ENCODE data around the gene PUS1. TPM values are rescaled to one million over a fixed set of nuclear protein-coding genes. Genes with fewer than 3 reads are reported as not detected.

PUS1 gene
- total and polyA plus RNA-seq, 9 of the 15 experiments (the other 6 are each of a cell fraction or from before 2014, with no cell fraction given): 1.9 to 90.8 (median 30.0) TPM

- TF ChIP-seq FIP1L1 (IDR thresholded peaks at IDR 0.05; ENCODE audit: low read depth, low read length, poor library complexity, severe bottlenecking): no peak
- TF ChIP-seq CC2D1A (IDR thresholded peaks at IDR 0.05): no peak
- no peak for TF ChIP-seq ZNF121 (CRISPR knock-in tag; conservative IDR thresholded peaks at IDR 0.05)
- no peak for TF ChIP-seq SREBF2 (CRISPR knock-in tag; IDR thresholded peaks at IDR 0.05)
- no peak for TF ChIP-seq ZNF239 (CRISPR knock-in tag; IDR thresholded peaks at IDR 0.05)
- no peak for TF ChIP-seq TBP (optimal IDR thresholded peaks at IDR 0.05; ENCODE audit: low read depth, low read length)
- TF ChIP-seq UBTF (IDR thresholded peaks at IDR 0.05; ENCODE audit: borderline replicate concordance in 1 of 2, low read depth in 2 of 2, low read length in 2 of 2): 0 out of 4 replicates have a peak, but pooled peaks of 1 of the 2 experiments have one; percentile 38
- TF ChIP-seq MIER1 (IDR thresholded peaks at IDR 0.05; ENCODE audit: low read depth): no peak
- TF ChIP-seq PHF21A (IDR thresholded peaks at IDR 0.05; ENCODE audit: borderline replicate concordance, low read depth): no peak
- TF ChIP-seq, protein P1, sequence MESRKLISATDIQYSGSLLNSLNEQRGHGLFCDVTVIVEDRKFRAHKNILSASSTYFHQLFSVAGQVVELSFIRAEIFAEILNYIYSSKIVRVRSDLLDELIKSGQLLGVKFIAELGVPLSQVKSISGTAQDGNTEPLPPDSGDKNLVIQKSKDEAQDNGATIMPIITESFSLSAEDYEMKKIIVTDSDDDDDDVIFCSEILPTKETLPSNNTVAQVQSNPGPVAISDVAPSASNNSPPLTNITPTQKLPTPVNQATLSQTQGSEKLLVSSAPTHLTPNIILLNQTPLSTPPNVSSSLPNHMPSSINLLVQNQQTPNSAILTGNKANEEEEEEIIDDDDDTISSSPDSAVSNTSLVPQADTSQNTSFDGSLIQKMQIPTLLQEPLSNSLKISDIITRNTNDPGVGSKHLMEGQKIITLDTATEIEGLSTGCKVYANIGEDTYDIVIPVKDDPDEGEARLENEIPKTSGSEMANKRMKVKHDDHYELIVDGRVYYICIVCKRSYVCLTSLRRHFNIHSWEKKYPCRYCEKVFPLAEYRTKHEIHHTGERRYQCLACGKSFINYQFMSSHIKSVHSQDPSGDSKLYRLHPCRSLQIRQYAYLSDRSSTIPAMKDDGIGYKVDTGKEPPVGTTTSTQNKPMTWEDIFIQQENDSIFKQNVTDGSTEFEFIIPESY (CRISPR knock-in tag; IDR thresholded peaks at IDR 0.05): no peak
- TF ChIP-seq RBM15 (IDR thresholded peaks at IDR 0.05; ENCODE audit: insufficient read depth, low read length): no peak
- TF ChIP-seq NKRF (IDR thresholded peaks at IDR 0.05; ENCODE audit: borderline replicate concordance): no peak
- TF ChIP-seq TAL1 (IDR thresholded peaks at IDR 0.05): no peak
- TF ChIP-seq FOXA3 (CRISPR knock-in tag; conservative IDR thresholded peaks at IDR 0.05 in 1 of 2, IDR thresholded peaks at IDR 0.05 in 1 of 2): no peak
- TF ChIP-seq JUN (IDR thresholded peaks at IDR 0.05; ENCODE audit: borderline replicate concordance, low read depth, low read length): no peak
- TF ChIP-seq JUN (CRISPR knock-in tag; IDR thresholded peaks at IDR 0.05; ENCODE audit: borderline replicate concordance): no peak
- no peak for TF ChIP-seq CAMTA2 (CRISPR knock-in tag; conservative IDR thresholded peaks at IDR 0.05)
- TF ChIP-seq TBL1XR1 (IDR thresholded peaks at IDR 0.05; ENCODE audit: low read length in 2 of 2): no peak
- TF ChIP-seq PYGO2 (tag; IDR thresholded peaks at IDR 0.05): no peak
- TF ChIP-seq HIVEP1 (CRISPR knock-in tag; IDR thresholded peaks at IDR 0.05): no peak
- no peak for TF ChIP-seq ARHGAP35 (IDR thresholded peaks at IDR 0.05; ENCODE audit: partially characterized antibody)
- no peak for TF ChIP-seq RB1 (IDR thresholded peaks at IDR 0.05; ENCODE audit: low read depth)
- TF ChIP-seq MEIS2 (IDR thresholded peaks at IDR 0.05; ENCODE audit: partially characterized antibody): no peak
- no peak for TF ChIP-seq ZC3H8 (IDR thresholded peaks at IDR 0.05)
These were observed 743 bp downstream of the PUS1 start (continued) for GRCh38 chr12:131929581-131930456.
